Prostate gland (tissue), 2 donors: ENCODE results near the gene MRTFB.

Experiments used
- CTCF ChIP-seq, 4 experiments: fragments of 200-600 bp in 2 of 4; fragments of 450-650 bp in 2 of 4; sonication (generic) in 2 of 4; IDR thresholded peaks; 1 replicate in 3 of 4; 2 replicates in 1 of 4; pipeline ENCODE4 v1.5.1; 2016 to 2019; ENCODE audit warnings: antibody characterized with exemption in 4 of 4, mild to moderate bottlenecking in 2 of 4, moderate library complexity in 2 of 4
- POLR2A ChIP-seq: fragments of 450-650 bp; IDR thresholded peaks from one replicate; pipeline ENCODE4 v1.6.1; 2016; ENCODE audit warnings: antibody characterized with exemption, mild to moderate bottlenecking

GRCh38 chr16:14239791-14240190 is 168.7 kb downstream of the MRTFB start:
- TF ChIP-seq CTCF (IDR thresholded peaks at IDR 0.05) (no peak), POLR2A (no peak)
